Peyer's patch (tissue), 4 donors: ENCODE measurements around the gene HLTF. TPM values are rescaled to one million over a fixed set of nuclear protein-coding genes. Genes with fewer than 3 reads are reported as not detected.
"Not testable (repeated sequence)": the region's sequence is repeated elsewhere in the genome, so short reads cannot be mapped to it uniquely, and the experiment has no call there.

Experiments
- DNase-seq, 3 donors: peaks; one replicate each; pipeline ENCODE4 v3.0.0-alpha.2; 2017 to 2019
- H3K27ac ChIP-seq, 4 donors: fragments of 200-600 bp; sonication (generic); one replicate each; pipeline ENCODE4 v1.5.1; 2016 to 2019
- H3K27me3 ChIP-seq, 2 donors: fragments of 200-600 bp; sonication (generic); one replicate each; pipeline ENCODE4 v1.5.1; 2019
- H3K36me3 ChIP-seq, 3 donors: fragments of 200-600 bp; sonication (generic); one replicate each; pipeline ENCODE4 v1.5.1; 2016 to 2019
- H3K4me1 ChIP-seq, 4 donors: fragments of 200-600 bp; sonication (generic); one replicate each; pipeline ENCODE4 v1.5.1; 2016 to 2019
- H3K4me3 ChIP-seq, 4 donors: fragments of 200-600 bp; sonication (generic); 1 replicate in 3 of 4; 2 replicates in 1 of 4; pipeline ENCODE4 v1.5.1; 2016 to 2019; ENCODE audit warnings: mild to moderate bottlenecking in 1 of 4
- H3K9me3 ChIP-seq, 4 donors: fragments of 200-600 bp; sonication (generic); one replicate each; pipeline ENCODE4 v1.5.1; 2016 to 2019; ENCODE audit warnings: mild to moderate bottlenecking in 1 of 4
- POLR2A ChIP-seq, 2 donors: fragments of 450-650 bp; IDR thresholded peaks; one replicate each; pipeline ENCODE4 v1.5.1; 2017; ENCODE audit warnings: antibody characterized with exemption in 2 of 2, mild to moderate bottlenecking in 2 of 2, moderate library complexity in 2 of 2
- total RNA-seq, 4 donors: library from RNA; depleted of rRNA; stranded (reverse); fragments of >200 nt; gene quantifications; one replicate each; pipeline ENCODE4 v1.1.0, GENCODE V29; 2016
- TF ChIP-seq, protein P1 (sequence below), 6 experiments: fragments of 450-650 bp in 4 of 6; fragments of 200-600 bp in 2 of 6; sonication (generic) in 1 of 6; IDR thresholded peaks; one replicate each; pipeline ENCODE4 v1.5.1; 2017 to 2019; ENCODE audit warnings: antibody characterized with exemption in 6 of 6, mild to moderate bottlenecking in 3 of 6, moderate library complexity in 1 of 6

The HLTF gene
- total RNA-seq, 4 donors from 2014 or later = 6.0 to 19.8 (median 12.4) TPM

- H3K9me3 ChIP-seq = no peaks in the 10 kb centered on the region
- H3K27me3 ChIP-seq = no peaks in the 10 kb centered on the region
- H3K27ac ChIP-seq = no peak overlapping the region
- TF ChIP-seq, protein P1, sequence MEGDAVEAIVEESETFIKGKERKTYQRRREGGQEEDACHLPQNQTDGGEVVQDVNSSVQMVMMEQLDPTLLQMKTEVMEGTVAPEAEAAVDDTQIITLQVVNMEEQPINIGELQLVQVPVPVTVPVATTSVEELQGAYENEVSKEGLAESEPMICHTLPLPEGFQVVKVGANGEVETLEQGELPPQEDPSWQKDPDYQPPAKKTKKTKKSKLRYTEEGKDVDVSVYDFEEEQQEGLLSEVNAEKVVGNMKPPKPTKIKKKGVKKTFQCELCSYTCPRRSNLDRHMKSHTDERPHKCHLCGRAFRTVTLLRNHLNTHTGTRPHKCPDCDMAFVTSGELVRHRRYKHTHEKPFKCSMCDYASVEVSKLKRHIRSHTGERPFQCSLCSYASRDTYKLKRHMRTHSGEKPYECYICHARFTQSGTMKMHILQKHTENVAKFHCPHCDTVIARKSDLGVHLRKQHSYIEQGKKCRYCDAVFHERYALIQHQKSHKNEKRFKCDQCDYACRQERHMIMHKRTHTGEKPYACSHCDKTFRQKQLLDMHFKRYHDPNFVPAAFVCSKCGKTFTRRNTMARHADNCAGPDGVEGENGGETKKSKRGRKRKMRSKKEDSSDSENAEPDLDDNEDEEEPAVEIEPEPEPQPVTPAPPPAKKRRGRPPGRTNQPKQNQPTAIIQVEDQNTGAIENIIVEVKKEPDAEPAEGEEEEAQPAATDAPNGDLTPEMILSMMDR (IDR thresholded peaks at IDR 0.05) = no peak
- no peak for TF ChIP-seq POLR2A (IDR thresholded peaks at IDR 0.05)
- no peak for DNase-seq
- H3K36me3 ChIP-seq = no peaks in the 10 kb centered on the region
- no peak overlapping the region for H3K4me3 ChIP-seq
- H3K4me1 ChIP-seq = no peaks in the 10 kb centered on the region
These were observed 28.8 kb upstream of the HLTF start for GRCh38 chr3:149115114-149115513.

- no peak for DNase-seq
- Histone ChIP-seq H3K27me3 (no peaks in the 10 kb centered on the region), H3K27ac (no peak overlapping the region), H3K9me3 (no peaks in the 10 kb centered on the region), H3K4me1 (no peaks in the 10 kb centered on the region), H3K36me3 (no peaks in the 10 kb centered on the region), H3K4me3 (no peak overlapping the region)
- no peak for TF ChIP-seq POLR2A (IDR thresholded peaks at IDR 0.05)
- TF ChIP-seq, protein P1 (IDR thresholded peaks at IDR 0.05) = no peak
These were observed 28.1 kb upstream of the HLTF start for GRCh38 chr3:149114458-149114857.

DNA sequence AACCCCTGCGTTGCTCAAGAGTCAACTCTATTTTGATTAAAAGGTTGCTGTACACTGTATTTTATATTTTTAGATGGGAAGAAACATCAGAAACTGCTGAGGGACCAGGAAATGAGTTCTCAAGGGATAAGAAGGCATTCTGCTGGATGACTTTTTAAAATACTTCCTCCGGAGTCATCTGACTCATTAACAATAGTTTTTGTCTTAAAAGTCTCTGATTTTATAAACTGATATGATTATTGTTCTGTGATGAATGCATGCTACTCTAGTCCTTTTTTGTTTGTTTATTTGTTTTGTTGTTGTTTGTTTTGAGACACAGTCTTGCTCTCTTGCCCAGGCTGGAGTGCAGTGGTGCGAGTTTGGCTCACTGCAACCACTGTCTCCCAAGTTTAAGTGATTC lies 18.2 kb upstream of the HLTF start:
- Histone ChIP-seq H3K4me3 (no peak overlapping the region), H3K36me3 (no peaks in the 10 kb centered on the region), H3K9me3 (no peaks in the 10 kb centered on the region), H3K27me3 (no peaks in the 10 kb centered on the region), H3K4me1 (no peaks in the 10 kb centered on the region), H3K27ac (no peak overlapping the region)
- no peak for DNase-seq
- no peak for TF ChIP-seq POLR2A (IDR thresholded peaks at IDR 0.05)
- TF ChIP-seq, protein P1 (IDR thresholded peaks at IDR 0.05) = no peak

DNA sequence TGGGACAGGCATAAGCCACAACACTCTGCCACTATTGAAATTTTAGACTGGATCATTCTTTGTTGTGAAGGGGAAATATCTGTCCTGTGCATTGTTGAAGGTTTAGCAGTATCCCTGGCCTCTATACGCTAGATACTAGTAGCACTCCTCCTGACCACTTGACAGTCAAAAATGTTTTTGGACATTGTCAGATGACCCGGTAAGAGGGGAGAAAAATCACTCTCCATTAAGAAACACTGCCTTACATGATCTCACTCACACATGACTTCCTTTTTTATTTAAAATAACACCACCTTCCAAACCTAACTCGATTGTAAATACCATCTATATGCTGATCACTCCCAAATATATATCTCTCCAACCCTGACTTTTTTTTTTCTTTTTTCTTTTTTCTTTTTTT lies 15.3 kb upstream of the HLTF start:
- H3K4me1 ChIP-seq = no peaks in the 10 kb centered on the region
- no peak for TF ChIP-seq POLR2A (IDR thresholded peaks at IDR 0.05)
- TF ChIP-seq, protein P1 (IDR thresholded peaks at IDR 0.05) = no peak
- H3K36me3 ChIP-seq = no peaks in the 10 kb centered on the region
- no peaks in the 10 kb centered on the region for H3K27me3 ChIP-seq
- H3K4me3 ChIP-seq = no peak overlapping the region
- no peak for DNase-seq
- no peaks in the 10 kb centered on the region for H3K9me3 ChIP-seq
- no peak overlapping the region for H3K27ac ChIP-seq

DNA sequence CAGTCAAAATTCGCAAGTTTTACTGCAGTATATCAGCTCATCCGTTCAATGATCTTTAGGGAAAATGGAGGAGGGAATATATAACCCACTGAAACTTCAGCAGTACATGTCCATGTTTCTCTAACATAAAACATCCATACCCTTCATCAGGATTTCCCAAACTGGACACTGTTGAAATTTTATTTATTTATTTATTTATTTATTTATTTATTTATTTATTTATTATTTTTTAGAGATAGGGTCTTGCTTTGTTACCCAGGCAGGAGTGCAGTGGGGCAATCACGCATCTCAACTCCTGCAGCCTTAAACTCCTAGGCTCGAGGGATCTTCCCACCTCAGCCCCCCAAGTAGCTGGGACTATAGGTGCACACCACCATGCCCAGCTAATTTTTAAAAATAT lies 14.8 kb upstream of the HLTF start:
- TF ChIP-seq, protein P1 (IDR thresholded peaks at IDR 0.05) = no peak
- TF ChIP-seq POLR2A (IDR thresholded peaks at IDR 0.05) = no peak
- Histone ChIP-seq H3K36me3 (no peaks in the 10 kb centered on the region), H3K4me1 (no peaks in the 10 kb centered on the region), H3K4me3 (no peak overlapping the region), H3K9me3 (no peaks in the 10 kb centered on the region), H3K27me3 (no peaks in the 10 kb centered on the region), H3K27ac (no peak overlapping the region)
- DNase-seq = no peak

GRCh38 chr3:149097987-149098386 lies 11.7 kb upstream of the HLTF start:
- not testable (repeated sequence) for H3K4me3 ChIP-seq, DNase-seq, H3K9me3 ChIP-seq, H3K4me1 ChIP-seq, H3K27ac ChIP-seq, H3K27me3 ChIP-seq, H3K36me3 ChIP-seq
